HG03280 (cell line): ENCODE measurements around the gene TBC1D10B.

Experiments
- ATAC-seq: cut with Tn5 transposase; IDR thresholded peaks from one replicate; pipeline ENCODE4 v1.9.1; 2021; ENCODE audit warnings: mild to moderate bottlenecking, moderate library complexity; ENCODE audit not compliant: unreplicated experiment

TBC1D10B gene

DNA sequence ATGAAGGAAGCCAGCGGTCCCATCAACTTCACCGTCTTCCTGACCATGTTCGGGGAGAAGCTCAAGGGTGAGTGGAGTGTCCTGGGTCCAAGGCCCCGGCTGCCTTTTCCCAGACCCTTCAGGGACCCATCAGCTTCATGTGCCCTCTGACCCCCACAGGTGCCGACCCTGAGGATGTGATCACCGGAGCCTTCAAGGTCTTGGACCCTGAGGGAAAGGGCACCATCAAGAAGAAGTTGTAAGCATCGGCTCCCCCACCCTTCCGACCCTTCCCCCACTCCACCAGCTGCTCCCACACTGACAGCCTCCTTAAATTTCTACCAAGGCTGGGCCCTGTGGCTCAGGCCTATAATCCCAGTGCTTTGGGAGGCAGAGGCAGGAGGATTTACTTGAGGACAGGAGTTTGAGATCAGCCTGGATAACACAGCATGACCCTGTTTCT lies 6.2 kb upstream of the TBC1D10B start:
- ATAC-seq = no peak

DNA sequence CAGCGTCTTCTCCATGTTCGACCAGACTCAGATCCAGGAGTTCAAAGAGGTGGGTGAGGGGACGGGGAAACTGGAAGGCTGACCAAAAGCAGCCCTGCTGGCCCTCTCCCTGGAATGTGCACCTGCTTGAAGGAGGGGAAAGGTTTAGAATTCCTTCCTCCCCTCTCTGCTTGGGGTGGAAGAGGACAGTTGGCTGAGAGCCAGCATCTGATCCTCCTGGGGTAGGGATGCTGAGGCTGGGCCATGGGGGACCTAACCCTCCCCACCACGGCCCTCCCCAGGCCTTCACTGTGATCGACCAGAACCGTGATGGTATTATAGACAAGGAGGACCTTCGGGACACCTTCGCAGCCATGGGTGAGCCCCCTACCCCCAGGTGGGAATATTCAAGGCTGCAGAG lies 5.6 kb upstream of the TBC1D10B start:
- no peak for ATAC-seq

DNA sequence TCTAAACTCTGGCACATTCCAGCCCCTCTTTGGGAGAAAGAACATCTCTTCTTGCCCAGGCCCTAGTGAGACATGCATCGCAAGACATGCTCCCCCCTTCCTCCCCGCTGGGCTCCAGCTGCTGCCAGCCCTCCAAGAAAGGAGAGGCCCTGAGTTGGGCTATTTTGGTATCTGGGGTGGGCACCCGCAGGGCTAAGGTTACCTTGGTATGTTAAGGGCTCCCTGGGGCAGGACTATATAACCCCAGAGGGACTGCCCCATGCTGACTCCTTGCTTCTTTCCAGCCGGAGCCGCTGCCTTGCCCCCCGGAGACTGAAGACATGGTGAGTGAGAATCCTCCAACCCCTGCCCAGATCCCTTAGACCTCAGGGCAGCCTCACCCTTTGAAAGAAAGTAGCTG lies 4.2 kb upstream of the TBC1D10B start, which contains the start of gene MYL11:
Gene MYL11, plus strand, starts transcription at position 265 of the 400 bp plus-strand sequence. Its CDS starts 56 bp downstream, at position 321.
- no peak for ATAC-seq

DNA sequence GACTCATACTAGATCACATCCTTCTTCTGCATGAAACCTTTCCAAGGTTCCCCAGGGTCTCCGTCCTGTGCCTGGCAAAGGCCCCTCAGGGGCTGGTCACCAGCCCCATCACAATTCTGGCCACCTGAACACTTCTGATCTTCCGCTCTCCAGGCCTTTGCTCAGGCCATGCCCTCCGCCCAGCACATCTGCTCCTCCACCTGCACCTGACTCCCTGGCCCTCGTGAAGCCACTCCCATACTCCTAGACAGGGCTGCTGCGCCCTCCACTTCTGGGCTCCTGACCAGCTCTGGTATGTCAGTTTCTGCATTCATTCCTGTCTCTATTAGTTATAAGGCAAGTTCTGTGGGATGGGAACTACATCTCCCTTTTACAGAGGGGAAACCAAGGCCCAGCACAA lies 2.4 kb upstream of the TBC1D10B start:
- ATAC-seq = no peak

DNA sequence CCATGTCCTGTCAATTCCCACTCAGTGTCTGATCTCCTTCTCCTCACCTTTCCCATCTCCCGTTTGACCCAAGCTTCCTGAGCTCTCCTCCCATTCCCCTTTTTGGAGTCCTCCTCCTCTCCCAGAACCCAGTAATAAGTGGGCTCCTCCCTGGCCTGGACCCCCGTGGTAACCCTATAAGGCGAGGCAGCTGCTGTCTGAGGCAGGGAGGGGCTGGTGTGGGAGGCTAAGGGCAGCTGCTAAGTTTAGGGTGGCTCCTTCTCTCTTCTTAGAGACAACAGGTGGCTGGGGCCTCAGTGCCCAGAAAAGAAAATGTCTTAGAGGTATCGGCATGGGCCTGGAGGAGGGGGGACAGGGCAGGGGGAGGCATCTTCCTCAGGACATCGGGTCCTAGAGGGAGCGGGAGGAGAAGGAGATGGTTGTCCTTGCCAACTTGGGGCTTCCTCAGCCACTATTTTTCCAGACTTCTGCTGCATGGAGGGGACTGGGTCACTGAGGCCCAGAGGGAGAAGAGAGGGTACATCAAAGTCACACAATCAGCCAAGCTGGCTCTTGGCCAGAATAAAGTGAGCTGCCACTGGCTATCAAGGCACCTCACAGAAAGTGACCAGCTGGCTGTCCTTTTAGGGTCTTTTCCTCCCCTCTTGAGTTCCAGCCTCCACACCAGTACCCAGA lies 1.9 kb upstream of the TBC1D10B start:
- no peak for ATAC-seq

DNA sequence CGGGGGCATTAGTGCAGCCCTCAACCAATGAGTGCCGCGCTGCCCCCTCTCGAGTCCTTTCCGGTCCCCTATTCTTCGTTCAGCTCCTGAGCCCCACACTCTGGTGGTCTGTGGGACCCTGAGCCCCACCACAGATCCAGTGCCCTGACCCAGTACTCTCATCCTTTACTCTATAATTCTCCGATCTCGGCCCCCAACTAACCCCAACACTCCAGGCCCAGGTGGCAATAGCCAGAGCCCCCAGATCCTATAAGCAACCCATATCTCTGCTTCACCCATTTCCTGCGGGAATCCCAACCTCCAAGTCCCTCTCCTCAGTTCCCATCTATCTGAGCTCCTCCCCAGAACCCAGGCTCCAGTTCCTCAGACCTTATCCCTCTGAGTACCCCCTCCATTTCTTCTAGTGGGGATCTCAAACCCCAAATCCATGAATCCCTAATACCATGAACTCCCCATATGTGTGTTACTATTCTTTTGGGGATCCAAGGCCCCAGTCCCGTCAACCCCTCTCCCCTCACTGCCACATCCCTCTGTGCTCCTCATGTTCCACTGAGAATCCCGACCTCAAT lies 1.0 kb upstream of the TBC1D10B start:
- no peak for ATAC-seq

DNA sequence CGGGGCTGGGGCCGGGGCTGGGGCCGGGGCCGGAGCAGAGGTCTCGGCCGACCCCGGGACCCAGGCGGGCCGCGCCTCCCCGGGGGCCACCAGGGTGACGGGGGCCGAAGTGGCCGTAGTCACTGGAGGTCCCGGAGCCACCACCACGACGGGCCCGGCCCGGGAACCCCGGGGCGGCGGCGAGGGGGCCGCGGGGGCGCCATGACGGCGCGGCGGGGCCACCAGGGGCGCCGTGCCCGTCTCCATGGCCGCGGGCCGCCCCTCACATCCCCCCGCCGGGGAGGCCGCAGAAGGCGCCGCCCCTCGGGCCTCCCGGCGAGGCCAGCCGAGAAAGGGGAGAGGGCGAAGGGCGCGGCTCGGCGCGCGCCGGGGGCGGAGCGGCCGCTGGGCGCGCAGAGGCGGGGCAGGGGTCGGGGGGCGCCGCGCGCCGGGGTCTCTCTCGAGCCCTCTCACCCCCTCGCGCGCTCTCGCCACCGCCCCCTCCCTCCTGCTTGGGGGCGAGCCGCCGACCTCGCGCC lies 297 bp downstream of the TBC1D10B start:
- no peak for ATAC-seq

DNA sequence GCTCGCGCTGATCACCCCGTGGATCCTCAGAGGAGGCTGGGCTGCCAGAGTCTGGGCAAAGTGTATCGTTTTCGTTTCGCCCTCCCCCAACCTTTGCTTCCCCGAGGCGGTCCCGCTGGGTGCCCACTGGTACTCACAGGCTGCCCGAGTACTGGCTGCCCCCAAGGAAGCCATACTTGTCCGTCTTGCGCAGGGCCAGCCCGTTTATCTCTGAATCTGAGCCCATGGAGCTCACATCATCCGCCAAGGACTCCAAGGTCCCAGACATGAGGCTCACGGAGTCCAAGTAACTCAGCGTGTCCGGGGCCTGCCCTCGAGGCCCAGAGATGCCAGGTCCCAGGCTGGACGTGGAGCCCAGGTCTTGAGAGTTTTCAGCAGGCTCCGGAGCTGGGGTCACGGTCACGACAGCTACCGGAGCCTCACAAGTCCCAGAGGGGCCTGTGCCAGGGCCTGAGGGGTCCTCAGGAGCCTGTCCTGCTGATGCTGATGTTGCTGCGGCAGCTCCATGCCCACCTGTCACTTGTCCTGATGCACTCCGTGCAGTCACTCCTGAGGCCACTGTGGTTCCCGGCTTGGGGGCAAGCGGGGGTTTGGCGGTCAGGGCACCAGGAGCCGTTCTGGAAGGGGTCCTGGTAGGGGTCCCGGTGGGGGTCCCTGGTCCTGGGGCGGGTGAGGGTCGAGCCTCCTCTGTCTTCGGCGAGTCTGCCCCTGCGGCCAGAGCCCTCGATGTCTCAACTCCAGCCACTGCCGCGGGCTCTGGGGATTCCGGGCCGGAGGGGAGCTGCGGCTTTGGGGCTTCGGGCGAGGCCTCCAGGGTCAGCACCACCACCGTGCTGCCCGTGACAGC lies 980 bp downstream of the TBC1D10B start:
- ATAC-seq = no peak

DNA sequence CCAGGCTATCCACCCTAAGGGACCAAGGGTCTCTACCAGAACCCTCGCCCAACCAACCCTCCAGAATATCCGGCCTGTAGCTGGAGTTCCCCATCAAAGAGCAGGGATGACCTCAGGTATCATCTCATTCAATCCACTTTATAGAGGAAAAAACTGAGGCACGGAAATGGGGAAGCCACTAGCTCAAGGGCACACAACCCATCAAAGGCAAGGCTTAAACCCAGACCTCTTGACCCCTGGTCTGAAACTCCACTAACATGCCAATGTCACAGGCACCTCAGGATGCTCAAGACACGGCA lies 1.6 kb downstream of the TBC1D10B start:
- no peak for ATAC-seq

DNA sequence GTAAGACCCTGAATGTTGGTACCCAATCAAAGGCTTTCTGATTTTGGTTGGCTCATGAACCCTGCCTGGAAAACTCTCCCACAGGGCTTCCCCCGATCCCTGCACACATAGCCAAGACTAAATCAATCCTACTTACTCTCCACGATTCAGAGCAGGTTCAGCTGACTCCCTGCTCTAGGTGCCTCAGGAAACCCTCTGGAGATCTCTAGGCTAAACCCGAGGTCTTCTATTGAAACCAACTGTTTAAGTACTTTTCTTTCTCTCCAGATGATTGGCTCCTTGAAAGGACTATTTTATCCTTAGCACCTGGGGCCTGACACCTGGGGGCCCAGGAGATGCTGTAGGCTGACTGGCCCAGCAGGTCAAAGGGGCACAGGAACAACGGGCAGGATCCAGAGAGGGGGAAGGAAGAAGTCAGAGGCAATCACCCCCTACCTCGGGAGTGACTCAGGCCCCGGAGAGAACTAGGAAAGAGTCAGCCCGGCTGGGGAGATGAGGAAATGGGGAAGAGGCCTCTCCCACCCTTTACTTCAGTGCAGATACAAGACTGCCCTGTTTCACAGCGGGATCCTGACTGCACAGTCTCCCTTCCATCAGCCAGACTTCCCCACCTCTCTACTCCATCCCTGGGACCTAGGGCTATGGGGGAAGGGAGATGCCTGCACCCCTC lies 2.0 kb downstream of the TBC1D10B start:
- no peak for ATAC-seq

DNA sequence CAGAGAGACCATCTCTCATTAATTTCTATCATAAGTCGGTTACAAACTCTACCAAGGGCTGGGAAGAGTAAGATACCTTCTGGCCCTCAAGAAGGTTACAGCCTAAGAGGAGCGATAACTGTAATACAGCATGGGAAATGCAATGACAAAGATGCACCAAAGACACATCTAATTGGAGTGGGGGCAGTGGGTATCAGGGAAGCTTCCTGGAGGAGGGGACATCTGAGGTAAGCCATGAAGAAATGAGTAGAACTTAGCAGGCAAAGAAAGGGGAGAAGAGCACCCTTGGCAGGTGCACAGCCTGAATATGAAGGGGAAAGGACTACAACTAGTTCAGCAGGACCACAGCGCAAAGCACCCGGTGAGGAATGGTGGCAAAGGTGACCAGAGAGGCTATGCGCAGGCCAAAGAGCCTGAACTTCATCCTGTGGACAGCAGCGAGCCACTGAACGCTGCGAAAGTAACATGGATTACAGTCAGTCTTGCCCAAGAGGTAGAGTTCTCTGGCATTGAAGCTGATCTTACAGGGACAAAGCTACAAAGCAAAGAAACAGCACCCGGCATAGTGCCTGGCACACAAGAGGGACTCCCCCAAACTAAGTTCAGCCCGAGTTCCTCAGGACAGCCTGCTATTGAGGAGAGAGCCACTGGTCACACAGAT lies 2.8 kb downstream of the TBC1D10B start:
- ATAC-seq = no peak

DNA sequence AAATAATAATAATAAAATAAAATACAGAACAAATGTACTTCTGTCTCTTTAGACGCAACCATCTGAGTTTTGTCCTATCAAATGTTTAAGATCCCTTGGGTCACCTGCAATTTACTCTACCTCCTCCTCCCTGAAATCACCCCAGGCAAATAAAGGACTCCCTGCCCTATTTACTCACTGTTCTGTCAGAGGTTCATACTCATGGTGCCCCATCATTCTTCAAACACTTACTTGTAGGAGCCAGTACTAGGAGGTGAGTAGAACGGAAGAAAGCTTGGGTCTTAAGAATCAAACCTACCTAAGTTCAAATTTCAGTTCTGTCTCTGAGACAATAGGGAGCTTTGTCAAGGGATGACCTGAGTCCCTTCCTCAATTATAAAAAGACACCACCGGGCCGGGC lies 3.8 kb downstream of the TBC1D10B start:
- no peak for ATAC-seq

DNA sequence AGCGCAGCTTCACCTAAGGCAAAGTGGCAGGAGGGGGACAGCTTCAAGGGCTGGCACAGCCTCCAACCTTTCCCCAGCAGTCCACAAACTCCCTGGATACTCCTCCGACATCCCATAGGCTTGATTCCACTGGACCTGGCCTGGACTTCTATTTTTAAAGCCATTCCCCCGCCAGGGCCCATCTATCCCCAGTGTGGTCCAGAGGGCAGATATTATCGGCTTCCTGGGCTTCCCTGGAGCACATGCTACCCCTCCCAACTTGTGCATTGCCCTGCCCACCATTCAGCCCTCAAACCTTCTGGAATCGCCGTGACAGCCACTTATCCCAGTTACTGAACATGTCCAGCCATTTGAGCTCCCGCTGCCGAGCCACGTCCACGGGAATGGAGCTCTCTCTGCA lies 5.1 kb downstream of the TBC1D10B start:
- ATAC-seq = no peak

DNA sequence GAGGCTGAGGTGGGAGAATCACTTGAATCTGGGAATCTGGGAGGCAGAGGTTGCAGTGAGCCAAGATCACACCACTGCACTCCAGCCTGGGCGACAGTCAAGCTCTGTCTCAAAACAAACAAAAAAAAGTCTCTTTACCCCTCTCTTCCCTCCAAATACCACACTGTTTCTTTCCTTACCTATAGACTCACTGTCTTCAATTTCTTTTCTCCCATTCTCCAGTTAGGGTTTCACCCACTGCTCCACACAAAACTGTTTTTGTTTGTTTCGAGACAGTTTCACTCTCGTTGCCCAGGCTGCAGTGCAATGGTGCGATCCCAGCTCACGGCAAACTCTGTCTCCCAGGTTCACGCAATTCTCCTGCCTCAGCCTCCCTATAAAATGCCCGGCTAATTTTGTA lies 9.1 kb downstream of the TBC1D10B start:
- ATAC-seq = no peak

DNA sequence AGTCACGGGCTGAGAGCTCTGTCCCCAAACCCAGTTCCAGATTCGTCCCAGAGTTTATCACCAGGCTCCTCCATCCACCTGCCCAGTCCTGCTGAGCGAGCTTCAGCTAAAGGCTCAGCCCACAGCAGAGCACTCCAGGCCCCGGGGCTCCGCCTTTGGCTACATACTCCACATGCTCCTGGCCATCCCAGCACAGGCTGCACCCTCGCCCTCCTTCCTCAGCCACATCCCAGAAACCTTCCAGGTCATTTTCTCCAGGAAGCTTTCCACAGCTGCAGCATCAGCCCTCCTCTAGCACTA lies 10.5 kb downstream of the TBC1D10B start:
- ATAC-seq = no peak

DNA sequence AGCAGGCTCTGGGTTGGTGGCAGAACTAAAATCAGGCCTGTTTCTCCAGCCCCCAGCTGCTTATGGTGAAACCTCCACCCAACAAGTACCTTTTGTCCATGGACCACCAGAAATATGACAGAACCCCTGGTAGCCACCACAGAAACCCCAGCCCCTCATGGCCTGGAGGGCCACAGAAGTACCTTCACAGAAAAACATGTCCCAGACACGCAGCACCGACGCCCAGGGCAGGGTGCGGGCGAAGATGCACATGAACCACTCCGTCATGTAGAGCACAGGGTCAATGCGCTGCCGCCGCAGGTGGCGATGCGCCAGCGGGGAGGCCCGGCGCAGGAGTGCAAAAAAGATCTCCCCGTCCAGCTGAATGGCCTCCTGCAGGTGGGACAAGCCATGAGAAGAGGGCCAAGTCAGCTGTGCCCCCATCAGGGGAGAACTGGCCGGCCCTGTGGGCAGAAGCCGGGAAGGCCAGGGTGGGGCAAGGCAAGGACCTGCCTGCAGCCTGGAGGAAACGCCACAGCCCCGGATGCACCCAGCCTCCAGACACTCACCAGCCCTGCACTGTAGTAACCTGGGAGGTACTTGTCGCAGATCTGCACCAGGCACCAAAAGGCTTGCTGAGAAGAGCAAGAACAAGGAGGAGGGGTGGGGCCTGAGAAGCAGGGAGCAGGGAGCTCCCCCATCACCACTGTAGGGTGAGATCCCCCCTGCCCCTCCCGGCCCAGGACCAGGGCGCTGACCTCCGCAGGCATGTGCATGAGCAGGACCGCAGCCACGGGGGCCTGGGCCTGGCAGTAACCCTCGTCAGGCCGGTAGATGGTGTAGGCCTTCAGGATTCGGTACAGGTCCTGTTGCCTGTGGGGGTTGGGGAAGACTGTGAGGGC lies 11.1 kb downstream of the TBC1D10B start:
- no peak for ATAC-seq

DNA sequence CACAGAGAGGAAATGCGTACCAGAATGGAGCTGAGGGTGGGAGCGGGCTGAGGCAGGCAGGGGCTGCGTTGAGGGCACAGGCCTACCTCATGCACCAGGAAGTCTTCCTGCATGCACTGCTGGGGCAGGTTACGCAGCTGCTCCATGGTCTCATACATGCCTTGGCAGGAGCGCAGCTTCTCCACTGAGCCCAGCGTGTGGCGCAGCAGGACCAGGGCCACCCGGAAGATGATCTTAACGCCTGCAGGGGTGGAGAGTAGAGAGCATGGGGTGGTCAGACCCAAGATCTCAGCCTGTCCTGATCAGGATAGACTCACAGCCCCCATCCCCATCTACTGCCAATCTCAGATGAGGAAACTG lies 11.7 kb downstream of the TBC1D10B start:
- no peak for ATAC-seq

DNA sequence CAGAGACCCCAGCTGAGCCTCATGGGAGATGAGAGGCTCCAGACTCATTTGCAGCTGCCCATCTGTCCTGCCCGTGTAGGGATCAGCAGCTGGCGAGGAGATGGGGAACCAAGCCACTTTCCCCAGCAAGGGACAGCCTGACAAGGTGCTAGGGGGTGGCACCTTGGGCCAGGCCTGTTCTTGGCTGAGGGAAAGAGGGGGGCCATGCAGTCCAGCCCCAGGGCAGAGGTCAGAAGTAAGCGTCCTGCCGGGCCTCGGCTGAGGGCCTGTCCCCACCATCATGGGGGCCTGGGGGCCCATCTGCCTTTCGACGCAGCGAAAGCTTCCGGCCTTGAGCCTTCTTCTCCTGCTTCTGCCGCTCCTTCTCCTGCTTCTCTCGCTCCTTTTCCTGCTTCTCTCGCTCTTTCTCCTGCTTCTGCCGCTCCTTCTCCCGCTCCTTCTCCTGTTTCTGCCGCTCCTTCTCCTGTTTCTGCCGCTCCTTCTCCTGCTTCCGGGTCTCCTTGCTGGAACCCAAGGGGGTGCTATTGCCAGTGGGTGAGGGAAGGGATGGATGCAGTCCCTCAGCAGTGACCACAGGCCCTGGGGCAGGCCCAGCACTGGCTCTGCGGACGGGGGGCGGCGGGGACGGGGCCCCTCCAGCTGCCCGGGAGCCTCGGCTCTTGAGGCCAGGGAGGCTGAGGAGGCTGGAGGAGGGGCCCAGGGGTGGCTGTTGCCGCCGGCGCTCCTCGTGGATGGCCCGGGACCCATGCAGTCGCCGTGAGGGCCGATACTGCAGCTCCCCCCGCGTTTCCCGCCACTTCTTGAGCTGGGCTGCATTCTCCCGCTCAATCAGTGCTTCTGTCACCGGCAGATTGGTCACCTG lies 12.3 kb downstream of the TBC1D10B start:
- ATAC-seq = no peak

DNA sequence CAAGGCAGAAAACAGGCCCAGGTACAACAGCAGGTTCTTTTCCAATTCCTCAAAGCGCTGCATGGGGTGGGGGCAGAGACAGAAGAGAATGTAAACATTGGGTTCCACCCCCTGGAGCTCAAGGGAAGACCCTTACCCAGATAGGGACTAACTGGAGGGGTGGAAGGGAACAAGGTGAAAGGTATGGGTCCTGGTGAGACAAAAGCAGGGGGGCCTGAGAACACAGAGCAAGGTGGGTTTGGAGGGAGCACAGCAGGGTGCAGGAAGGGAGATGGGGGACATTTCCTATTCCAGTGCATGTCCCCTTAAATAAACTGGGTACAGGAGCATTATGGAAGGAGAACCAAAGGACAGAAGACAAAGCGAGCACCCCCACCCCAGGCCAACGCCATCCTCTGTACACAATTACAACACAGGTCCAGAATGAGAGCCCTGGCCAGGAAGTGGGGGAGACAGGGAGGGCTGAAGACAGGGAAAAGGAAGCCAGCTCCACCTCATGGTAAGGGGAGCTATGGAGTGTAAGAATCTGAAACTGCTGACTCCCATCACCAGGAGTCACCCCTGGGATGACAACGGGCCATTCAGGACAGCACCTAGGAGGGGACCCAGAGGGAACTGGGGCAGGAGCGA lies 13.1 kb downstream of the TBC1D10B start:
- no peak for ATAC-seq
